Thyroid gland (tissue), 4 donors: ENCODE results near the gene ATXN2L. TPM values are rescaled to one million over a fixed set of nuclear protein-coding genes. Genes with fewer than 3 reads are reported as not detected.
"Not testable (repeated sequence)": the region's sequence is repeated elsewhere in the genome, so short reads cannot be mapped to it uniquely, and the experiment has no call there.

Experiments used
- DNase-seq, 2 donors: peaks; one replicate each; pipeline ENCODE4 v3.0.0-alpha.2; 2019
- H3K27ac ChIP-seq, 3 donors: fragments of 200-600 bp; sonication (generic); 1 replicate in 2 of 3; 2 replicates in 1 of 3; pipeline ENCODE4 v1.5.1; 2016 to 2019; ENCODE audit warnings: mild to moderate bottlenecking in 1 of 3, moderate library complexity in 1 of 3
- H3K27me3 ChIP-seq: fragments of 200-600 bp; sonication (generic); one replicate; pipeline ENCODE4 v1.5.1; 2019
- H3K36me3 ChIP-seq, 2 donors: fragments of 200-600 bp; sonication (generic); one replicate each; pipeline ENCODE4 v1.5.1; 2016 to 2019
- H3K4me1 ChIP-seq, 2 donors: fragments of 200-600 bp; sonication (generic); one replicate each; pipeline ENCODE4 v1.5.1; 2017 to 2019
- H3K4me3 ChIP-seq, 3 donors: fragments of 200-600 bp; sonication (generic); replicated peaks in 1 of 3; 1 replicate in 2 of 3; 2 replicates in 1 of 3; pipeline ENCODE4 v1.5.1; 2016; ENCODE audit warnings: mild to moderate bottlenecking in 1 of 3
- H3K9me3 ChIP-seq: fragments of 200-600 bp; sonication (generic); one replicate; pipeline ENCODE4 v1.5.1; 2017
- POLR2A ChIP-seq, 2 donors: fragments of 450-650 bp; IDR thresholded peaks; one replicate each; pipeline ENCODE4 v1.6.1; 2017; ENCODE audit warnings: antibody characterized with exemption in 2 of 2, mild to moderate bottlenecking in 2 of 2, moderate library complexity in 1 of 2
- WGBS, 2 donors: methylation state at CpG; one replicate each; pipeline ENCODE4 v1.1.5; 2017; 5-methylcytosine and 5-hydroxymethylcytosine counted together
- intact Hi-C: fragments of 100-400 bp; cut with DNase I; formaldehyde crosslinking; loops from one replicate; pipeline ENCODE4 v1.15.1; 2023
- total RNA-seq, 4 donors: library from RNA; depleted of rRNA; stranded (reverse); fragments of >200 nt; gene quantifications; one replicate each; pipeline ENCODE4 v1.2.3, GENCODE V29; 2016
- TF ChIP-seq, protein P1 (sequence below), 6 experiments: fragments of 200-600 bp in 3 of 6; fragments of 450-650 bp in 3 of 6; sonication (generic) in 3 of 6; IDR thresholded peaks; one replicate each; pipeline ENCODE4 v1.5.1; 2016 to 2019; ENCODE audit warnings: antibody characterized with exemption in 6 of 6, mild to moderate bottlenecking in 2 of 6, inconsistent platforms in 1 of 6, moderate library complexity in 1 of 6

ATXN2L gene
- total RNA-seq = 10 to 100 TPM; 49.3 to 78.7 (median 62.0) TPM

GRCh38 chr16:28822520-28823290, at the start of gene ATXN2L:
Gene ATXN2L (plus strand): TSS chr16:28822999. CDS start chr16:28823260, 261 bp downstream.
- intact Hi-C loops = no loop called here
- H3K36me3 ChIP-seq = peaks cover 21 to 27% of the 10 kb centered on the region in 2 donors
- peak; percentile 95 for DNase-seq
- WGBS, 2 donors = 0% methylated on average over 18 to 25 of the region's 91 CpGs
- no peaks in the 10 kb centered on the region for H3K27me3 ChIP-seq
- no peaks in the 10 kb centered on the region for H3K9me3 ChIP-seq
- H3K4me3 ChIP-seq = peak within 1 kb of the TSS; percentile 99 to 100 (median 100)
- peaks cover 15 to 19% of the 10 kb centered on the region in 2 donors for H3K4me1 ChIP-seq
- peak within 1 kb of the TSS; percentile 94 to 99 (median 99) for H3K27ac ChIP-seq
- TF ChIP-seq, protein P1, sequence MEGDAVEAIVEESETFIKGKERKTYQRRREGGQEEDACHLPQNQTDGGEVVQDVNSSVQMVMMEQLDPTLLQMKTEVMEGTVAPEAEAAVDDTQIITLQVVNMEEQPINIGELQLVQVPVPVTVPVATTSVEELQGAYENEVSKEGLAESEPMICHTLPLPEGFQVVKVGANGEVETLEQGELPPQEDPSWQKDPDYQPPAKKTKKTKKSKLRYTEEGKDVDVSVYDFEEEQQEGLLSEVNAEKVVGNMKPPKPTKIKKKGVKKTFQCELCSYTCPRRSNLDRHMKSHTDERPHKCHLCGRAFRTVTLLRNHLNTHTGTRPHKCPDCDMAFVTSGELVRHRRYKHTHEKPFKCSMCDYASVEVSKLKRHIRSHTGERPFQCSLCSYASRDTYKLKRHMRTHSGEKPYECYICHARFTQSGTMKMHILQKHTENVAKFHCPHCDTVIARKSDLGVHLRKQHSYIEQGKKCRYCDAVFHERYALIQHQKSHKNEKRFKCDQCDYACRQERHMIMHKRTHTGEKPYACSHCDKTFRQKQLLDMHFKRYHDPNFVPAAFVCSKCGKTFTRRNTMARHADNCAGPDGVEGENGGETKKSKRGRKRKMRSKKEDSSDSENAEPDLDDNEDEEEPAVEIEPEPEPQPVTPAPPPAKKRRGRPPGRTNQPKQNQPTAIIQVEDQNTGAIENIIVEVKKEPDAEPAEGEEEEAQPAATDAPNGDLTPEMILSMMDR (IDR thresholded peaks at IDR 0.05) = peak in 2 of 6 experiments; percentile 25 to 40
- TF ChIP-seq POLR2A (IDR thresholded peaks at IDR 0.05) = peak; percentile 69 to 90

- H3K9me3 ChIP-seq, H3K4me1 ChIP-seq, H3K4me3 ChIP-seq, H3K36me3 ChIP-seq, H3K27me3 ChIP-seq, H3K27ac ChIP-seq, DNase-seq, intact Hi-C loops: not testable (repeated sequence)
- no CpG with 5 or more reads among the region's 6 CpGs for WGBS, 2 donors
Measured at GRCh38 chr16:28781697-28782096, 41.1 kb upstream of the ATXN2L start.

- H3K4me1 ChIP-seq, intact Hi-C loops, H3K9me3 ChIP-seq, H3K27me3 ChIP-seq, DNase-seq, H3K27ac ChIP-seq, H3K36me3 ChIP-seq, H3K4me3 ChIP-seq: not testable (repeated sequence)
- WGBS, 2 donors = no CpG with 5 or more reads among the region's 4 CpGs
Measured at GRCh38 chr16:28782357-28782756, 40.4 kb upstream of the ATXN2L start.

DNA sequence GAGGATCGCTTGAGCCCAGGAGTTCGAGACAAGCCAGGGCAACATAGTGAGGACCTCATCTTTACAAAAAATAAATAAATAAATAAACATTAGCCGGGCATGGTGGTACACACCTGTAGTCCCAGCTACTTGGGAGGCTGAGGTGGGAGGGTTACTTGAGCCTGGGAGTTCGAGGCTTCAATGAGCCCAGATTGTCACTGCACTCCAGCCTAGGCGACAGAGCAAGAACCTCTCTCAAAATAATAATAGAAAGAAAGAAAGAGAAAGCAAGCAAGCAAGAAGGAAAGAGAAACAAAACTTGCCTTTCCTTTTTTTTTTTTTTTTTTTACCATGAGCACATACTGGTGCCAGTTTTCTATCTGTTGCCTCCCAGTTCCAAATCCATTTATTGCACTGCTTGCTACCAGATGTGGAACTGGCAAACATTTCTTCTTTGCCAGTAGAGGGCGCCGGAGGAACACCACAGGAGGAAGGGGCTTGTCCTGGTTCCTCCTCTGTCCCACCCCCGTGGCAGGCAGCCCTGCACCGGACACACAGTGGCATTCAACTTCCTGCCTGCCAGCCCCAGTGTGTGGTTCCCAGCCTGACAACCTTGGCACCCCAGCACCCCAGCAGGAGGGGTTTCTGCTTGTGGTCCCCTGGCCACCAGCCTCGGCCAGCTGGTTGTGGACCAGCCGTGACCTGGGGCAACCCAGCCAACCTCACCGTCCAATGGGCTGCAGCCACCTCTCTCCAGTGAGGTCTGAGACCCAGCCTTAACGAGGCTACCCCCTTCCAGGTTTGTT, 20.4 kb upstream of the ATXN2L start:
- H3K9me3 ChIP-seq, H3K27ac ChIP-seq, H3K4me1 ChIP-seq, H3K36me3 ChIP-seq, H3K27me3 ChIP-seq, H3K4me3 ChIP-seq, intact Hi-C loops: not testable (repeated sequence)
- TF ChIP-seq, protein P1 (IDR thresholded peaks at IDR 0.05) = peak in 3 of 6 experiments; percentile 18 to 47 (median 29)
- peak; percentile 64 to 80 for DNase-seq
- 55 to 70% methylated on average over 5 of the region's 13 CpGs for WGBS, 2 donors

DNA sequence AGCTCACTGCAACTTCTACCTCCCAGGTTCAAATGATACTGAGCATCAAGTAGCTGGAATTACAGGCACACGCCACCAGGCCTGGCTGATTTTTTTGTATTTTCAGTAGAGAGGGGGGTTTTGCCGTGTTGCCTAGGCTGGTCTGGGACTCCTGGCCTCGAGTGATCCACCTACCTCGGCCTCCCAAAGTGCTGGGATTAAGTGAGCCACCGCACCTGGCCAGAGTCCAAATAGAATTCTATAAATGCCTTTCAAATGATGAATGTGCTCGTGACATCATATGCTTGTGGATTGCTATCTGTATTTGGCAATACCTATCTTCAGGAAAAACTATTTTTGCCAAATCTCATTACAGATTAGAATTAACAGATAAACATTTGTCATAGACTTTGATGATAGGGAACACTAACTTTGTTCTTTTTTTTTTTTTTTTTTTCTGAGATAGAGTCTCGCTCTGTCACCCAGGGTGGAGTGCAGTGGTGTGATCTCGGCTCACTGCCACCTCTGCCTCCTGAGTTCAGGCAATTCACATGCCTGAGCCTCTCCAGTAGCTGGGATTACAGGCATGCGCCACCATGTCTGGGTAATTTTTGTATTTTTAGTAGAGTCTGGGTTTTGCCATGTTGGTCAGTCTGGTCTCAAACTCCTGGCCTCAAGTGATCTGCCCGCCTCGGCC, 15.2 kb upstream of the ATXN2L start:
- H3K4me3 ChIP-seq, H3K27ac ChIP-seq, H3K4me1 ChIP-seq, H3K36me3 ChIP-seq, H3K27me3 ChIP-seq, intact Hi-C loops, H3K9me3 ChIP-seq, DNase-seq: not testable (repeated sequence)
- WGBS, 2 donors = no CpG with 5 or more reads among the region's 11 CpGs

- Histone ChIP-seq H3K9me3 (no peaks in the 10 kb centered on the region), H3K27me3 (no peaks in the 10 kb centered on the region), H3K4me1 (peaks cover 10 to 11% of the 10 kb centered on the region in 2 donors), H3K27ac (no peak overlapping the region), H3K4me3 (no peak overlapping the region), H3K36me3 (peaks cover 0 to 6% of the 10 kb centered on the region in 2 donors)
- DNase-seq = no peak
- intact Hi-C loops = no loop called here
- 64 to 86% methylated on average over 5 of the region's 5 CpGs for WGBS, 2 donors
- TF ChIP-seq POLR2A (IDR thresholded peaks at IDR 0.05) = no peak
- TF ChIP-seq, protein P1 (IDR thresholded peaks at IDR 0.05) = no peak
Measured at GRCh38 chr16:28820016-28820415, 2.8 kb upstream of the ATXN2L start.

DNA sequence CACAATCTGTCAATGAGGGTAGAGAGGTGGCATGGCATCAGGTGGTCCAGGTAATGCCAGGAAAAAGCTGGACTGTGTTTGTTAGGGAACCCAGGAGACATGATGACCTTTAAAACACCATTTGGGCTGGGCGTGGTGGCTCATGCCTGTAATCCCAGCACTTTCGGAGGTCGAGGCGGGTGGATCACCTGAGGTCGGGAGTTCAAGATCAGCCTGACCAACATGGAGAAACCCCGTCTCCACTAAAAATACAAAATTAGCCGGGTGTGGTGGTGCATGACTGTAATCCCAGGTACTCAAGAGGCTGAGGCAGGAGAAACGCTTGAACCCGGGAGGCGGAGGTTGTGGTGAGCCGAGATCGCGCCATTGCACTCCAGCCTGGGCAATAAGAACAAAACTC, 2.3 kb upstream of the ATXN2L start:
- DNase-seq, intact Hi-C loops: not testable (repeated sequence)
- 51 to 74% methylated on average over 12 to 13 of the region's 13 CpGs for WGBS, 2 donors

More for the DNA sequence above, 2.3 kb upstream of the ATXN2L start:
- not testable (repeated sequence) for H3K4me3 ChIP-seq, H3K27ac ChIP-seq, H3K9me3 ChIP-seq, H3K36me3 ChIP-seq, H3K27me3 ChIP-seq
- H3K4me1 ChIP-seq = peaks cover 14 to 15% of the 10 kb centered on the region in 2 donors
